ENCODE measurements around the gene USP43. TPM values are rescaled to one million over a fixed set of nuclear protein-coding genes. Genes with fewer than 3 reads are reported as not detected.

Gene USP43
- polyA plus RNA-seq, 1 donor from 2014 or later, result 0.53 TPM

DNA sequence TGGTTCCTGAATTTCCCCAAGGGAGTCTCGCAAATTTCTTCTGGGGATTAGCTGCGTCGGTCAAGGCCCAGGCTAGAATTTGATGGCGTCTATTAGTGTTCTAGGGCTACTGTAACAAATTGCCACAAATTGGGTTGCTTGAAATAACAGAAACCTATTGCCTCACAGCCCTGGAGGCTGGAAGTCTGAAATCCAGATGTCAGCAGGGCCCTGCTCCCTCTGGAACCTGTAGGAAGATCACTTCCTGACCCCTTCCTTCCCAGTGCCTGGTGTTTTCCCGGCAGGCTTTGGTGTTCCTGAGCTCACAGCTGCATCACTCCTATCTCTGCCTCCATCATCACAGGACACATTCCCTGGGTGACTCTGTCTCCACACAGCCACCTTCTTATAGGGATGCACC, 121.7 kb downstream of the USP43 start:
- Histone ChIP-seq H2AFZ (ENCODE audit: low read depth, low read length) (no peak overlapping the region), H3K27me3 (ENCODE audit: insufficient read depth, low read depth, low read length) (no peaks in the 10 kb centered on the region)
- TF ChIP-seq POLR2AphosphoS5 (IDR thresholded peaks at IDR 0.05) (no peak), EP300 (conservative IDR thresholded peaks at IDR 0.05; ENCODE audit: poor library complexity, severe bottlenecking) (no peak), MXI1 (conservative IDR thresholded peaks at IDR 0.05; ENCODE audit: poor library complexity, severe bottlenecking) (no peak), EZH2 (IDR thresholded peaks at IDR 0.05; ENCODE audit: borderline replicate concordance, insufficient read depth, low read length, poor library complexity, severe bottlenecking) (no peak), SMC3 (conservative IDR thresholded peaks at IDR 0.05; ENCODE audit: poor library complexity) (no peak), TAF1 (IDR thresholded peaks at IDR 0.05; ENCODE audit: low read depth) (no peak), RAD21 (conservative IDR thresholded peaks at IDR 0.05) (no peak)
- TF ChIP-seq, protein P1, sequence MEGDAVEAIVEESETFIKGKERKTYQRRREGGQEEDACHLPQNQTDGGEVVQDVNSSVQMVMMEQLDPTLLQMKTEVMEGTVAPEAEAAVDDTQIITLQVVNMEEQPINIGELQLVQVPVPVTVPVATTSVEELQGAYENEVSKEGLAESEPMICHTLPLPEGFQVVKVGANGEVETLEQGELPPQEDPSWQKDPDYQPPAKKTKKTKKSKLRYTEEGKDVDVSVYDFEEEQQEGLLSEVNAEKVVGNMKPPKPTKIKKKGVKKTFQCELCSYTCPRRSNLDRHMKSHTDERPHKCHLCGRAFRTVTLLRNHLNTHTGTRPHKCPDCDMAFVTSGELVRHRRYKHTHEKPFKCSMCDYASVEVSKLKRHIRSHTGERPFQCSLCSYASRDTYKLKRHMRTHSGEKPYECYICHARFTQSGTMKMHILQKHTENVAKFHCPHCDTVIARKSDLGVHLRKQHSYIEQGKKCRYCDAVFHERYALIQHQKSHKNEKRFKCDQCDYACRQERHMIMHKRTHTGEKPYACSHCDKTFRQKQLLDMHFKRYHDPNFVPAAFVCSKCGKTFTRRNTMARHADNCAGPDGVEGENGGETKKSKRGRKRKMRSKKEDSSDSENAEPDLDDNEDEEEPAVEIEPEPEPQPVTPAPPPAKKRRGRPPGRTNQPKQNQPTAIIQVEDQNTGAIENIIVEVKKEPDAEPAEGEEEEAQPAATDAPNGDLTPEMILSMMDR (IDR thresholded peaks at IDR 0.05; ENCODE audit: poor library complexity, severe bottlenecking), result no peak
- TF ChIP-seq, protein P2, sequence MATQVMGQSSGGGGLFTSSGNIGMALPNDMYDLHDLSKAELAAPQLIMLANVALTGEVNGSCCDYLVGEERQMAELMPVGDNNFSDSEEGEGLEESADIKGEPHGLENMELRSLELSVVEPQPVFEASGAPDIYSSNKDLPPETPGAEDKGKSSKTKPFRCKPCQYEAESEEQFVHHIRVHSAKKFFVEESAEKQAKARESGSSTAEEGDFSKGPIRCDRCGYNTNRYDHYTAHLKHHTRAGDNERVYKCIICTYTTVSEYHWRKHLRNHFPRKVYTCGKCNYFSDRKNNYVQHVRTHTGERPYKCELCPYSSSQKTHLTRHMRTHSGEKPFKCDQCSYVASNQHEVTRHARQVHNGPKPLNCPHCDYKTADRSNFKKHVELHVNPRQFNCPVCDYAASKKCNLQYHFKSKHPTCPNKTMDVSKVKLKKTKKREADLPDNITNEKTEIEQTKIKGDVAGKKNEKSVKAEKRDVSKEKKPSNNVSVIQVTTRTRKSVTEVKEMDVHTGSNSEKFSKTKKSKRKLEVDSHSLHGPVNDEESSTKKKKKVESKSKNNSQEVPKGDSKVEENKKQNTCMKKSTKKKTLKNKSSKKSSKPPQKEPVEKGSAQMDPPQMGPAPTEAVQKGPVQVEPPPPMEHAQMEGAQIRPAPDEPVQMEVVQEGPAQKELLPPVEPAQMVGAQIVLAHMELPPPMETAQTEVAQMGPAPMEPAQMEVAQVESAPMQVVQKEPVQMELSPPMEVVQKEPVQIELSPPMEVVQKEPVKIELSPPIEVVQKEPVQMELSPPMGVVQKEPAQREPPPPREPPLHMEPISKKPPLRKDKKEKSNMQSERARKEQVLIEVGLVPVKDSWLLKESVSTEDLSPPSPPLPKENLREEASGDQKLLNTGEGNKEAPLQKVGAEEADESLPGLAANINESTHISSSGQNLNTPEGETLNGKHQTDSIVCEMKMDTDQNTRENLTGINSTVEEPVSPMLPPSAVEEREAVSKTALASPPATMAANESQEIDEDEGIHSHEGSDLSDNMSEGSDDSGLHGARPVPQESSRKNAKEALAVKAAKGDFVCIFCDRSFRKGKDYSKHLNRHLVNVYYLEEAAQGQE (IDR thresholded peaks at IDR 0.05; ENCODE audit: borderline replicate concordance), result no peak

DNA sequence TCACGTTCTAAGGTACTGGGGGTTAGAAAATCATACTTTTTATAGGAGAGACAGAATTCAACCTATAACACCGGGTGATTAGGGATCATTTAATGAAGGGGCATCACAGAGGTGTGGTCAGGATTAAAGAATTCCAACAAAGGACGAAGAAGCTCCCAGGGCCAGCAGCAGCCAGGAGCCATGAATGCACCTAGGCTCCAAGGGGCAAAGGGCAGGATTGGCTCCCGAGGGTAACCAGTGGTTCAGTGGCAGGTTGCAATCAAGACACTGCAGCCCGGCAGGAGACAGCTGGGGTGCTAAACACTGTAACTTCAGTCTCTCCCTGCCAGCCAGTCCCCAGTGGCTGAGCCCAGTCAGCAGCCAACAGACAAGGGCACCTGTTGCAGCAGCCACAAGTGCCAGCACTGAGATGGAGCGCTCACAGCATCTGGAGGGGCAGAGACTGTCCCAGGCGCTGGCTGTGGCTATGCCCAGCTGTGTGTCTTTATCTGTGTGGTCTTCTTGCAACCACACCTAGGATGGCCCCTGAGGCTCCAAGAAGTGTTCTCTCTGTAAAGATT, 122.2 kb downstream of the USP43 start:
- no peaks in the 10 kb centered on the region for H3K9me3 ChIP-seq (ENCODE audit: low read length)
- no peak overlapping the region for H3K4me2 ChIP-seq (ENCODE audit: low read length)
- no peaks in the 10 kb centered on the region for H3F3A ChIP-seq (ENCODE audit: insufficient read depth, low read length, poor library complexity, severe bottlenecking)
- no peaks in the 10 kb centered on the region for H4K20me1 ChIP-seq (ENCODE audit: insufficient read depth)
- TF ChIP-seq MXI1 (conservative IDR thresholded peaks at IDR 0.05; ENCODE audit: poor library complexity, severe bottlenecking) (no peak), SMC3 (conservative IDR thresholded peaks at IDR 0.05; ENCODE audit: poor library complexity) (no peak), POLR2AphosphoS5 (IDR thresholded peaks at IDR 0.05) (no peak), EP300 (conservative IDR thresholded peaks at IDR 0.05; ENCODE audit: poor library complexity, severe bottlenecking) (no peak), RAD21 (conservative IDR thresholded peaks at IDR 0.05) (no peak), TAF1 (IDR thresholded peaks at IDR 0.05; ENCODE audit: low read depth) (no peak), EZH2 (IDR thresholded peaks at IDR 0.05; ENCODE audit: borderline replicate concordance, insufficient read depth, low read length, poor library complexity, severe bottlenecking) (no peak)
- TF ChIP-seq, protein P2 (IDR thresholded peaks at IDR 0.05; ENCODE audit: borderline replicate concordance), result no peak
- TF ChIP-seq, protein P1 (IDR thresholded peaks at IDR 0.05; ENCODE audit: poor library complexity, severe bottlenecking), result no peak
- no peaks in the 10 kb centered on the region for H3K36me3 ChIP-seq (ENCODE audit: insufficient read depth, low read length)
- no peaks in the 10 kb centered on the region for H3K9me2 ChIP-seq (ENCODE audit: insufficient read depth, low read length)
- H2AFZ ChIP-seq (ENCODE audit: low read depth, low read length), result no peak overlapping the region
- H3K79me2 ChIP-seq (replicated peaks; ENCODE audit: insufficient read depth, low read length), result no peaks in the 10 kb centered on the region
- no peaks in the 10 kb centered on the region for H3K27me3 ChIP-seq (ENCODE audit: insufficient read depth, low read depth, low read length)
- no peak overlapping the region for H3K9ac ChIP-seq (ENCODE audit: low read length)
- H3K27ac ChIP-seq (ENCODE audit: low read length), result no peak overlapping the region
- H3K4me3 ChIP-seq (ENCODE audit: low read length), result no peak overlapping the region

More for the DNA sequence above, 121.7 kb downstream of the USP43 start:
- Histone ChIP-seq H3K79me2 (replicated peaks; ENCODE audit: insufficient read depth, low read length) (no peaks in the 10 kb centered on the region), H3K4me3 (ENCODE audit: low read length) (no peak overlapping the region), H3K9ac (ENCODE audit: low read length) (no peak overlapping the region), H3F3A (ENCODE audit: insufficient read depth, low read length, poor library complexity, severe bottlenecking) (no peaks in the 10 kb centered on the region), H3K4me2 (ENCODE audit: low read length) (no peak overlapping the region), H3K9me3 (ENCODE audit: low read length) (no peaks in the 10 kb centered on the region), H3K36me3 (ENCODE audit: insufficient read depth, low read length) (no peaks in the 10 kb centered on the region), H4K20me1 (ENCODE audit: insufficient read depth) (no peaks in the 10 kb centered on the region), H3K27ac (ENCODE audit: low read length) (no peak overlapping the region), H3K9me2 (ENCODE audit: insufficient read depth, low read length) (no peaks in the 10 kb centered on the region)
